Subcutaneous abdominal adipose tissue (tissue), 5 donors: Measurements from ENCODE around the gene MYO3A.
"Not testable (repeated sequence)": the region's sequence is repeated elsewhere in the genome, so short reads cannot be mapped to it uniquely, and the experiment has no call there.

Experiments
- H3K27ac ChIP-seq: one replicate; pipeline ENCODE4 v1.7.0; 2013; ENCODE audit warnings: low read depth, mild to moderate bottlenecking, inconsistent platforms, low read length, moderate library complexity
- H3K27me3 ChIP-seq, 5 donors: one replicate each; pipeline ENCODE4 v1.7.0; 2013; ENCODE audit warnings: low read length in 5 of 5, inconsistent platforms in 1 of 5; ENCODE audit not compliant: control insufficient read depth in 5 of 5, insufficient read depth in 4 of 5
- H3K36me3 ChIP-seq, 5 donors: one replicate each; pipeline ENCODE4 v1.7.0; 2013; ENCODE audit warnings: low read length in 5 of 5; ENCODE audit not compliant: control insufficient read depth in 5 of 5, insufficient read depth in 5 of 5
- H3K4me1 ChIP-seq, 5 donors: one replicate each; pipeline ENCODE4 v1.7.0; 2013; ENCODE audit warnings: low read length in 5 of 5, mild to moderate bottlenecking in 3 of 5, moderate library complexity in 1 of 5; ENCODE audit not compliant: control insufficient read depth in 5 of 5, insufficient read depth in 5 of 5
- H3K4me3 ChIP-seq, 5 donors: one replicate each; pipeline ENCODE4 v1.7.0; 2013; ENCODE audit warnings: low read length in 5 of 5, low read depth in 1 of 5
- H3K9ac ChIP-seq, 5 donors: one replicate each; pipeline ENCODE4 v1.7.0; 2013; ENCODE audit warnings: low read length in 5 of 5, mild to moderate bottlenecking in 4 of 5, moderate library complexity in 3 of 5
- H3K9me3 ChIP-seq, 5 donors: one replicate each; pipeline ENCODE4 v1.7.0; 2013; ENCODE audit warnings: low read length in 5 of 5; ENCODE audit not compliant: control insufficient read depth in 5 of 5
- donor health status: healthy.
- donor health status: healthy.
- donor health status: healthy.
- donor health status: healthy.
- donor health status: healthy.

MYO3A gene

GRCh38 chr10:26097549-26097948 is 163.5 kb downstream of the MYO3A start:
- not testable (repeated sequence) for H3K36me3 ChIP-seq, H3K27ac ChIP-seq, H3K9ac ChIP-seq, H3K27me3 ChIP-seq, H3K4me3 ChIP-seq, H3K9me3 ChIP-seq, H3K4me1 ChIP-seq

GRCh38 chr10:26112532-26112931 is 178.5 kb downstream of the MYO3A start:
- H3K27ac ChIP-seq: no peak overlapping the region
- no peaks in the 10 kb centered on the region for H3K9me3 ChIP-seq
- no peaks in the 10 kb centered on the region for H3K27me3 ChIP-seq
- H3K36me3 ChIP-seq: no peaks in the 10 kb centered on the region
- no peak overlapping the region for H3K4me3 ChIP-seq
- no peak overlapping the region for H3K9ac ChIP-seq
- H3K4me1 ChIP-seq: no peaks in the 10 kb centered on the region

- Histone ChIP-seq H3K4me3 (no peak overlapping the region), H3K4me1 (no peaks in the 10 kb centered on the region), H3K9me3 (peaks cover 0 to 6% (median 3%) of the 10 kb centered on the region in 5 donors), H3K27ac (no peak overlapping the region), H3K36me3 (no peaks in the 10 kb centered on the region), H3K27me3 (no peaks in the 10 kb centered on the region), H3K9ac (no peak overlapping the region)
Observed at GRCh38 chr10:26138613-26139012, 204.6 kb downstream of the MYO3A start.

GRCh38 chr10:26156019-26156418 is 222.0 kb downstream of the MYO3A start:
- no peaks in the 10 kb centered on the region for H3K4me1 ChIP-seq
- H3K4me3 ChIP-seq: no peak overlapping the region
- H3K9me3 ChIP-seq: peaks cover 0 to 3% (median 0%) of the 10 kb centered on the region in 5 donors
- H3K27me3 ChIP-seq: no peaks in the 10 kb centered on the region
- H3K9ac ChIP-seq: no peak overlapping the region
- H3K36me3 ChIP-seq: no peaks in the 10 kb centered on the region
- H3K27ac ChIP-seq: no peak overlapping the region

GRCh38 chr10:26157734-26158133 is 223.7 kb downstream of the MYO3A start:
- Histone ChIP-seq H3K9me3 (no peaks in the 10 kb centered on the region), H3K36me3 (no peaks in the 10 kb centered on the region), H3K4me3 (no peak overlapping the region), H3K4me1 (no peaks in the 10 kb centered on the region), H3K27ac (no peak overlapping the region), H3K27me3 (no peaks in the 10 kb centered on the region), H3K9ac (no peak overlapping the region)

GRCh38 chr10:26169466-26169865 is 235.4 kb downstream of the MYO3A start:
- peaks cover 0 to 5% (median 0%) of the 10 kb centered on the region in 5 donors for H3K4me1 ChIP-seq
- H3K4me3 ChIP-seq: no peak overlapping the region
- no peak overlapping the region for H3K27ac ChIP-seq
- H3K27me3 ChIP-seq: no peaks in the 10 kb centered on the region
- H3K9me3 ChIP-seq: no peaks in the 10 kb centered on the region
- no peaks in the 10 kb centered on the region for H3K36me3 ChIP-seq
- no peak overlapping the region for H3K9ac ChIP-seq

GRCh38 chr10:26172131-26172530 is 238.1 kb downstream of the MYO3A start:
- Histone ChIP-seq H3K27me3 (peaks cover 0 to 2% (median 0%) of the 10 kb centered on the region in 5 donors), H3K4me1 (peaks cover 0 to 5% (median 0%) of the 10 kb centered on the region in 5 donors), H3K36me3 (no peaks in the 10 kb centered on the region), H3K4me3 (no peak overlapping the region), H3K9ac (no peak overlapping the region), H3K27ac (no peak overlapping the region), H3K9me3 (no peaks in the 10 kb centered on the region)

- Histone ChIP-seq H3K4me1 (peaks cover 0 to 5% (median 0%) of the 10 kb centered on the region in 5 donors), H3K9ac (no peak overlapping the region), H3K36me3 (no peaks in the 10 kb centered on the region), H3K27ac (no peak overlapping the region), H3K27me3 (peaks cover 0 to 2% (median 0%) of the 10 kb centered on the region in 5 donors), H3K9me3 (no peaks in the 10 kb centered on the region), H3K4me3 (no peak overlapping the region)
Observed at GRCh38 chr10:26173837-26174236, 239.8 kb downstream of the MYO3A start.

- Histone ChIP-seq H3K27ac (no peak overlapping the region), H3K27me3 (peaks cover 0 to 2% (median 0%) of the 10 kb centered on the region in 5 donors), H3K9me3 (no peaks in the 10 kb centered on the region), H3K36me3 (no peaks in the 10 kb centered on the region), H3K4me1 (peaks cover 0 to under 1% (median 0%) of the 10 kb centered on the region in 5 donors), H3K9ac (no peak overlapping the region), H3K4me3 (no peak overlapping the region)
Observed at GRCh38 chr10:26177341-26177740, 243.3 kb downstream of the MYO3A start.

- H3K27ac ChIP-seq: no peak overlapping the region
- no peaks in the 10 kb centered on the region for H3K36me3 ChIP-seq
- no peaks in the 10 kb centered on the region for H3K27me3 ChIP-seq
- H3K4me1 ChIP-seq: no peaks in the 10 kb centered on the region
- no peaks in the 10 kb centered on the region for H3K9me3 ChIP-seq
- no peak overlapping the region for H3K4me3 ChIP-seq
- H3K9ac ChIP-seq: no peak overlapping the region
Observed at GRCh38 chr10:26194275-26194674, 260.2 kb downstream of the MYO3A start.

- Histone ChIP-seq H3K36me3 (no peaks in the 10 kb centered on the region), H3K9ac (no peak overlapping the region), H3K27me3 (no peaks in the 10 kb centered on the region), H3K27ac (no peak overlapping the region), H3K4me1 (no peaks in the 10 kb centered on the region), H3K4me3 (no peak overlapping the region), H3K9me3 (no peaks in the 10 kb centered on the region)
Observed at GRCh38 chr10:26197248-26197647, 263.2 kb downstream of the MYO3A start.
